Measurements from ENCODE around the gene MYL12A. TPM values are rescaled to one million over a fixed set of nuclear protein-coding genes. Genes with fewer than 3 reads are reported as not detected.

MYL12A gene
- total and polyA plus RNA-seq, 4 donors, result 158 to 314 (median 179) TPM

DNA sequence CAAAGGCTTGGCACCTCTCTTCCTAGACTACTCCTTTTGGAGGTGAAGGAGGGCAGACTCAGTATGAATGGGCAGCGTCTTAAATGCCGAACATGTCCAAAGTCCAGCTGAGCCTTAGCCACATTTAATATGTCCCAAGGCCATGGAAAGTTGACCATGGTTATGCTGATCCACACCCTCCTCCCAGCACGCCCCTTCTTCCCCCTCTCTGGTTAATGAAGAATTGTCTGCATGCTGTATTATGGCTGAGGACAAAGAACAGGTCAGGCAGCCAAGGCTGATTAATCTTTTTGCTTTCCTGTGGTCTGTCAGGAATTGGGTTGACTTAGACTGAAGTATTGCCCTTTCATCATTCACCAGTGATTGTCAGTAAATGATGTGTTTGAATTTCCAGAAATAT lies 22.0 kb upstream of the MYL12A start:
- Histone ChIP-seq H3K9ac (ENCODE audit: low read depth in 1 of 2, low read length in 2 of 2) (no peak overlapping the region), H3K27me3 (ENCODE audit: control insufficient read depth in 4 of 4, insufficient read depth in 4 of 4, low read length in 3 of 4) (no peaks in the 10 kb centered on the region), H3K4me1 (ENCODE audit: control insufficient read depth in 4 of 4, insufficient read depth in 4 of 4, low read length in 3 of 4) (peaks cover 0 to 10% (median 2%) of the 10 kb centered on the region in 4 donors), H3K27ac (ENCODE audit: low read depth in 1 of 2, low read length in 2 of 2) (no peak overlapping the region), H3K36me3 (ENCODE audit: control insufficient read depth in 4 of 4, insufficient read depth in 3 of 4, low read depth in 1 of 4, low read length in 3 of 4) (no peaks in the 10 kb centered on the region), H3K9me3 (ENCODE audit: control insufficient read depth in 4 of 4, low read length in 3 of 4) (no peaks in the 10 kb centered on the region), H3K4me3 (ENCODE audit: low read depth in 1 of 3, low read length in 3 of 3) (no peak overlapping the region)
- 85% methylated on average over 3 of the region's 3 CpGs for WGBS
- TF ChIP-seq TAF1 (conservative IDR thresholded peaks at IDR 0.05), result no peak
- TF ChIP-seq RXRA (IDR thresholded peaks at IDR 0.05), result no peak
- no peak for TF ChIP-seq HNF4G (IDR thresholded peaks at IDR 0.05)
- DNase-seq (ENCODE audit: low spot score), result no peak

- Histone ChIP-seq H3K27me3 (ENCODE audit: control insufficient read depth in 4 of 4, insufficient read depth in 4 of 4, low read length in 3 of 4) (no peaks in the 10 kb centered on the region), H3K27ac (ENCODE audit: low read depth in 1 of 2, low read length in 2 of 2) (no peak overlapping the region), H3K9me3 (ENCODE audit: control insufficient read depth in 4 of 4, low read length in 3 of 4) (no peaks in the 10 kb centered on the region), H3K4me3 (ENCODE audit: low read depth in 1 of 3, low read length in 3 of 3) (no peak overlapping the region), H3K36me3 (ENCODE audit: control insufficient read depth in 4 of 4, insufficient read depth in 3 of 4, low read depth in 1 of 4, low read length in 3 of 4) (no peaks in the 10 kb centered on the region), H3K9ac (ENCODE audit: low read depth in 1 of 2, low read length in 2 of 2) (no peak overlapping the region), H3K4me1 (ENCODE audit: control insufficient read depth in 4 of 4, insufficient read depth in 4 of 4, low read length in 3 of 4) (peaks cover 0 to 15% (median 5%) of the 10 kb centered on the region in 4 donors)
- WGBS, result 97% methylated on average over 6 of the region's 6 CpGs
- TF ChIP-seq EGR1 (IDR thresholded peaks at IDR 0.05; ENCODE audit: low read depth in 2 of 2) (no peak), SP1 (IDR thresholded peaks at IDR 0.05) (no peak), CTCF (IDR thresholded peaks at IDR 0.05; ENCODE audit: low read depth, low read length, missing input control) (no peak), GABPA (IDR thresholded peaks at IDR 0.05 in 1 of 2, conservative IDR thresholded peaks at IDR 0.05 in 1 of 2) (no peak), TAF1 (conservative IDR thresholded peaks at IDR 0.05) (no peak), FOXA1 (IDR thresholded peaks at IDR 0.05) (no peak), JUND (IDR thresholded peaks at IDR 0.05) (no peak), HNF4G (IDR thresholded peaks at IDR 0.05) (no peak), RAD21 (IDR thresholded peaks at IDR 0.05) (no peak), YY1 (IDR thresholded peaks at IDR 0.05) (no peak), NR2F2 (IDR thresholded peaks at IDR 0.05) (no peak), MAX (IDR thresholded peaks at IDR 0.05) (no peak), HNF4A (conservative IDR thresholded peaks at IDR 0.05) (no peak), FOXA2 (IDR thresholded peaks at IDR 0.05) (no peak), ATF3 (IDR thresholded peaks at IDR 0.05) (no peak), RXRA (IDR thresholded peaks at IDR 0.05) (no peak)
- TF ChIP-seq, protein P1, sequence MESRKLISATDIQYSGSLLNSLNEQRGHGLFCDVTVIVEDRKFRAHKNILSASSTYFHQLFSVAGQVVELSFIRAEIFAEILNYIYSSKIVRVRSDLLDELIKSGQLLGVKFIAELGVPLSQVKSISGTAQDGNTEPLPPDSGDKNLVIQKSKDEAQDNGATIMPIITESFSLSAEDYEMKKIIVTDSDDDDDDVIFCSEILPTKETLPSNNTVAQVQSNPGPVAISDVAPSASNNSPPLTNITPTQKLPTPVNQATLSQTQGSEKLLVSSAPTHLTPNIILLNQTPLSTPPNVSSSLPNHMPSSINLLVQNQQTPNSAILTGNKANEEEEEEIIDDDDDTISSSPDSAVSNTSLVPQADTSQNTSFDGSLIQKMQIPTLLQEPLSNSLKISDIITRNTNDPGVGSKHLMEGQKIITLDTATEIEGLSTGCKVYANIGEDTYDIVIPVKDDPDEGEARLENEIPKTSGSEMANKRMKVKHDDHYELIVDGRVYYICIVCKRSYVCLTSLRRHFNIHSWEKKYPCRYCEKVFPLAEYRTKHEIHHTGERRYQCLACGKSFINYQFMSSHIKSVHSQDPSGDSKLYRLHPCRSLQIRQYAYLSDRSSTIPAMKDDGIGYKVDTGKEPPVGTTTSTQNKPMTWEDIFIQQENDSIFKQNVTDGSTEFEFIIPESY (IDR thresholded peaks at IDR 0.05), result no peak
- TF ChIP-seq, protein P2, sequence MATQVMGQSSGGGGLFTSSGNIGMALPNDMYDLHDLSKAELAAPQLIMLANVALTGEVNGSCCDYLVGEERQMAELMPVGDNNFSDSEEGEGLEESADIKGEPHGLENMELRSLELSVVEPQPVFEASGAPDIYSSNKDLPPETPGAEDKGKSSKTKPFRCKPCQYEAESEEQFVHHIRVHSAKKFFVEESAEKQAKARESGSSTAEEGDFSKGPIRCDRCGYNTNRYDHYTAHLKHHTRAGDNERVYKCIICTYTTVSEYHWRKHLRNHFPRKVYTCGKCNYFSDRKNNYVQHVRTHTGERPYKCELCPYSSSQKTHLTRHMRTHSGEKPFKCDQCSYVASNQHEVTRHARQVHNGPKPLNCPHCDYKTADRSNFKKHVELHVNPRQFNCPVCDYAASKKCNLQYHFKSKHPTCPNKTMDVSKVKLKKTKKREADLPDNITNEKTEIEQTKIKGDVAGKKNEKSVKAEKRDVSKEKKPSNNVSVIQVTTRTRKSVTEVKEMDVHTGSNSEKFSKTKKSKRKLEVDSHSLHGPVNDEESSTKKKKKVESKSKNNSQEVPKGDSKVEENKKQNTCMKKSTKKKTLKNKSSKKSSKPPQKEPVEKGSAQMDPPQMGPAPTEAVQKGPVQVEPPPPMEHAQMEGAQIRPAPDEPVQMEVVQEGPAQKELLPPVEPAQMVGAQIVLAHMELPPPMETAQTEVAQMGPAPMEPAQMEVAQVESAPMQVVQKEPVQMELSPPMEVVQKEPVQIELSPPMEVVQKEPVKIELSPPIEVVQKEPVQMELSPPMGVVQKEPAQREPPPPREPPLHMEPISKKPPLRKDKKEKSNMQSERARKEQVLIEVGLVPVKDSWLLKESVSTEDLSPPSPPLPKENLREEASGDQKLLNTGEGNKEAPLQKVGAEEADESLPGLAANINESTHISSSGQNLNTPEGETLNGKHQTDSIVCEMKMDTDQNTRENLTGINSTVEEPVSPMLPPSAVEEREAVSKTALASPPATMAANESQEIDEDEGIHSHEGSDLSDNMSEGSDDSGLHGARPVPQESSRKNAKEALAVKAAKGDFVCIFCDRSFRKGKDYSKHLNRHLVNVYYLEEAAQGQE (IDR thresholded peaks at IDR 0.05), result no peak
- no peak for DNase-seq (ENCODE audit: low spot score)
Measured at GRCh38 chr18:3226048-3226447, 21.6 kb upstream of the MYL12A start.

Measured in liver (tissue), 9 donors.